ENCODE data around the gene SH3TC1. TPM values are rescaled to one million over a fixed set of nuclear protein-coding genes. Genes with fewer than 3 reads are reported as not detected.

SH3TC1 gene
- total RNA-seq, 1 donor from 2014 or later = 1.2 TPM

- H3K36me3 ChIP-seq (ENCODE audit: insufficient read depth, low read length) = no peaks in the 10 kb centered on the region
- H3K4me3 Mint-ChIP-seq (ENCODE audit: unreplicated experiment) = no peak overlapping the region
- no peaks in the 10 kb centered on the region for H4K20me1 ChIP-seq (ENCODE audit: insufficient read depth, low read length)
- H3K36me3 Mint-ChIP-seq (ENCODE audit: low read depth, unreplicated experiment) = peaks cover 2% of the 10 kb centered on the region
- H3K27ac Mint-ChIP-seq (ENCODE audit: unreplicated experiment) = no peak overlapping the region
- H3K4me1 Mint-ChIP-seq (ENCODE audit: low read depth, unreplicated experiment) = peaks cover 7% of the 10 kb centered on the region
- H3K9me3 Mint-ChIP-seq (ENCODE audit: unreplicated experiment) = peaks cover 11% of the 10 kb centered on the region
- no peak overlapping the region for H3K4me3 ChIP-seq (ENCODE audit: insufficient read depth, low read depth, low read length)
- FAIRE-seq (no peak), DNase-seq (ENCODE audit: low read depth) (no peak)
- no peak overlapping the region for H2AFZ ChIP-seq (ENCODE audit: low read depth, low read length)
- H3K27me3 Mint-ChIP-seq (ENCODE audit: low read depth, unreplicated experiment) = peaks cover 62% of the 10 kb centered on the region
- peaks cover 13% of the 10 kb centered on the region for H3K27me3 ChIP-seq (ENCODE audit: insufficient read depth, low read length)
- no peaks in the 10 kb centered on the region for H3K79me2 ChIP-seq (ENCODE audit: insufficient read depth, low read length)
- no peaks in the 10 kb centered on the region for H3K4me1 ChIP-seq (ENCODE audit: insufficient read depth, low read length)
- H3K9ac ChIP-seq (ENCODE audit: low read length) = no peak overlapping the region
- H3K27ac ChIP-seq (ENCODE audit: low read depth, low read length) = no peak overlapping the region
- no peak for TF ChIP-seq CTCF (IDR thresholded peaks at IDR 0.05; ENCODE audit: insufficient read depth, low read depth, low read length)
- TF ChIP-seq EZH2 (IDR thresholded peaks at IDR 0.05; ENCODE audit: insufficient read depth, low read length) = no peak
- no peak overlapping the region for H3K4me2 ChIP-seq (ENCODE audit: low read length)
- peaks cover 5% of the 10 kb centered on the region for H3K9me3 ChIP-seq (ENCODE audit: insufficient read depth, low read depth, low read length)
Observed at GRCh38 chr4:8171984-8172924, 26.8 kb upstream of the SH3TC1 start.

- no peaks in the 10 kb centered on the region for H3K4me1 ChIP-seq (ENCODE audit: insufficient read depth, low read length)
Observed at GRCh38 chr4:8173492-8174242, 25.4 kb upstream of the SH3TC1 start.

More at GRCh38 chr4:8173492-8174242, 25.4 kb upstream of the SH3TC1 start:
- Histone ChIP-seq H3K4me3 (ENCODE audit: insufficient read depth, low read depth, low read length) (no peak overlapping the region), H4K20me1 (ENCODE audit: insufficient read depth, low read length) (no peaks in the 10 kb centered on the region), H3K4me2 (ENCODE audit: low read length) (no peak overlapping the region), H3K36me3 (ENCODE audit: insufficient read depth, low read length) (no peaks in the 10 kb centered on the region), H3K27ac (ENCODE audit: low read depth, low read length) (no peak overlapping the region), H3K9me3 (ENCODE audit: insufficient read depth, low read depth, low read length) (no peaks in the 10 kb centered on the region), H2AFZ (ENCODE audit: low read depth, low read length) (no peak overlapping the region), H3K9ac (ENCODE audit: low read length) (no peak overlapping the region), H3K79me2 (ENCODE audit: insufficient read depth, low read length) (no peaks in the 10 kb centered on the region), H3K27me3 (ENCODE audit: insufficient read depth, low read length) (peaks cover 9% of the 10 kb centered on the region)
- Mint-ChIP-seq H3K27ac (ENCODE audit: unreplicated experiment) (no peak overlapping the region), H3K27me3 (ENCODE audit: low read depth, unreplicated experiment) (peaks cover 57% of the 10 kb centered on the region), H3K9me3 (ENCODE audit: unreplicated experiment) (peaks cover under 1% of the 10 kb centered on the region), H3K36me3 (ENCODE audit: low read depth, unreplicated experiment) (no peaks in the 10 kb centered on the region), H3K4me1 (ENCODE audit: low read depth, unreplicated experiment) (peaks cover 4% of the 10 kb centered on the region), H3K4me3 (ENCODE audit: unreplicated experiment) (no peak overlapping the region)
- TF ChIP-seq CTCF (IDR thresholded peaks at IDR 0.05; ENCODE audit: insufficient read depth, low read depth, low read length) (no peak), EZH2 (IDR thresholded peaks at IDR 0.05; ENCODE audit: insufficient read depth, low read length) (no peak)
- DNase-seq (ENCODE audit: low read depth) = no peak
- no peak for FAIRE-seq
